WI38 (cell line): ENCODE results near the gene SPDEF.

Experiments used
- H3K4me3 ChIP-seq: 2 replicates; pipeline ENCODE4 v1.5.1; 2011; ENCODE audit warnings: low read depth, mild to moderate bottlenecking, control low read depth, low read length
- CTCF ChIP-seq: IDR thresholded peaks from 2 replicates; pipeline ENCODE4 v1.5.1; 2012; ENCODE audit warnings: low read depth, mild to moderate bottlenecking, control low read depth, low read length

Gene SPDEF

GRCh38 chr6:34575326-34575725 lies 19.2 kb upstream of the SPDEF start:
- H3K4me3 ChIP-seq = no peak overlapping the region
- no peak for TF ChIP-seq CTCF

- TF ChIP-seq CTCF = no peak
- H3K4me3 ChIP-seq = no peak overlapping the region
Measured at GRCh38 chr6:34574647-34575293, 18.6 kb upstream of the SPDEF start.

GRCh38 chr6:34573567-34574183 lies 17.5 kb upstream of the SPDEF start:
- no peak for TF ChIP-seq CTCF
- H3K4me3 ChIP-seq = no peak overlapping the region

- H3K4me3 ChIP-seq = no peak overlapping the region
- TF ChIP-seq CTCF = no peak
Measured at GRCh38 chr6:34572585-34572984, 16.5 kb upstream of the SPDEF start.

- TF ChIP-seq CTCF = no peak
- H3K4me3 ChIP-seq = no peak overlapping the region
Measured at GRCh38 chr6:34572021-34572420, 15.9 kb upstream of the SPDEF start.

- no peak for TF ChIP-seq CTCF
- no peak overlapping the region for H3K4me3 ChIP-seq
Measured at GRCh38 chr6:34571388-34571787, 15.3 kb upstream of the SPDEF start.

GRCh38 chr6:34570066-34570833 lies 14.1 kb upstream of the SPDEF start:
- no peak overlapping the region for H3K4me3 ChIP-seq
- TF ChIP-seq CTCF = no peak
